Thoracic aorta (tissue), 2 donors: ENCODE measurements around the gene LRMDA. TPM values are rescaled to one million over a fixed set of nuclear protein-coding genes. Genes with fewer than 3 reads are reported as not detected.

ENCODE experiments used
- ATAC-seq: fragments of 150-250 bp; one replicate; pipeline ENCODE4 v1.8.0; 2017; ENCODE audit warnings: low read depth; ENCODE audit not compliant: insufficient number of reproducible peaks, low FRiP score
- DNase-seq: peaks from one replicate; pipeline ENCODE4 v3.0.0-alpha.2; 2020; ENCODE audit warnings: low spot score
- H3K27ac ChIP-seq, 2 donors: fragments of 200-600 bp; sonication (generic); 1 replicate in 1 of 2; 2 replicates in 1 of 2; pipeline ENCODE4 v1.5.1; 2016; ENCODE audit warnings: mild to moderate bottlenecking in 2 of 2, moderate library complexity in 2 of 2
- H3K27me3 ChIP-seq: fragments of 200-600 bp; sonication (generic); replicated peaks from 2 replicates; pipeline ENCODE4 v1.6.0; 2016; ENCODE audit warnings: mild to moderate bottlenecking; ENCODE audit not compliant: insufficient read depth
- H3K36me3 ChIP-seq: fragments of 200-600 bp; sonication (generic); one replicate; pipeline ENCODE4 v1.5.1; 2016
- H3K4me1 ChIP-seq, 2 donors: fragments of 200-600 bp; sonication (generic); 1 replicate in 1 of 2; 2 replicates in 1 of 2; pipeline versions ENCODE4 v1.5.1 to v1.6.0; 2016; ENCODE audit warnings: low read depth in 2 of 2, mild to moderate bottlenecking in 1 of 2; ENCODE audit not compliant: control insufficient read depth in 1 of 2
- H3K4me3 ChIP-seq: fragments of 200-600 bp; sonication (generic); 2 replicates; pipeline ENCODE4 v1.5.1; 2016; ENCODE audit warnings: mild to moderate bottlenecking
- H3K9me3 ChIP-seq: fragments of 200-600 bp; sonication (generic); 2 replicates; pipeline ENCODE4 v1.5.1; 2016
- CTCF ChIP-seq: fragments of 200-600 bp; sonication (generic); IDR thresholded peaks from one replicate; pipeline ENCODE4 v1.5.1; 2019; ENCODE audit warnings: antibody characterized with exemption
- total RNA-seq, 2 donors: library from RNA; depleted of rRNA; stranded (reverse); fragments of >200 nt; gene quantifications; one replicate each; pipeline versions ENCODE4 v1.1.0 to v1.2.3, GENCODE V29; 2016

The LRMDA gene
- total RNA-seq, 2 donors from 2014 or later, result 8.3 to 36.6 TPM

GRCh38 chr10:76202777-76203176 is 771.4 kb downstream of the LRMDA start:
- H3K9me3 ChIP-seq, result no peaks in the 10 kb centered on the region
- ATAC-seq (no peak), DNase-seq (no peak)
- H3K36me3 ChIP-seq, result no peaks in the 10 kb centered on the region
- no peak for TF ChIP-seq CTCF
- no peaks in the 10 kb centered on the region for H3K4me1 ChIP-seq
- no peak overlapping the region for H3K27ac ChIP-seq
- H3K4me3 ChIP-seq, result no peak overlapping the region
- no peaks in the 10 kb centered on the region for H3K27me3 ChIP-seq

GRCh38 chr10:76205361-76205760 is 773.9 kb downstream of the LRMDA start:
- no peak for DNase-seq

GRCh38 chr10:76206797-76207352 is 775.5 kb downstream of the LRMDA start:
- TF ChIP-seq CTCF, result no peak
- Histone ChIP-seq H3K4me3 (no peak overlapping the region), H3K36me3 (no peaks in the 10 kb centered on the region), H3K27me3 (no peaks in the 10 kb centered on the region), H3K27ac (no peak overlapping the region), H3K4me1 (no peaks in the 10 kb centered on the region), H3K9me3 (no peaks in the 10 kb centered on the region)
- no peak for DNase-seq
- ATAC-seq, result no peak

More at GRCh38 chr10:76205361-76205760, 773.9 kb downstream of the LRMDA start:
- H3K36me3 ChIP-seq, result no peaks in the 10 kb centered on the region
- no peaks in the 10 kb centered on the region for H3K9me3 ChIP-seq
- no peak for ATAC-seq
- no peaks in the 10 kb centered on the region for H3K4me1 ChIP-seq
- H3K27me3 ChIP-seq, result no peaks in the 10 kb centered on the region
- no peak for TF ChIP-seq CTCF
- no peak overlapping the region for H3K27ac ChIP-seq
- no peak overlapping the region for H3K4me3 ChIP-seq

- no peaks in the 10 kb centered on the region for H3K4me1 ChIP-seq
- ATAC-seq (no peak), DNase-seq (no peak)
- no peaks in the 10 kb centered on the region for H3K36me3 ChIP-seq
- no peak overlapping the region for H3K27ac ChIP-seq
- H3K27me3 ChIP-seq, result no peaks in the 10 kb centered on the region
- no peaks in the 10 kb centered on the region for H3K9me3 ChIP-seq
- H3K4me3 ChIP-seq, result no peak overlapping the region
- TF ChIP-seq CTCF, result no peak
These were observed 777.7 kb downstream of the LRMDA start for GRCh38 chr10:76209135-76209534.

- no peak for TF ChIP-seq CTCF
- Histone ChIP-seq H3K4me1 (no peaks in the 10 kb centered on the region), H3K27me3 (no peaks in the 10 kb centered on the region), H3K36me3 (no peaks in the 10 kb centered on the region), H3K4me3 (no peak overlapping the region), H3K27ac (no peak overlapping the region), H3K9me3 (no peaks in the 10 kb centered on the region)
- no peak for DNase-seq
- no peak for ATAC-seq
These were observed 778.8 kb downstream of the LRMDA start for GRCh38 chr10:76210211-76210610.
